HS-27A (cell line): ENCODE results near the gene SPO11.

Experiments used
- DNase-seq: peaks from one replicate; pipeline ENCODE4 v3.0.0-alpha.2; 2012; ENCODE audit warnings: low read depth, missing footprints

SPO11 gene

GRCh38 chr20:57391439-57392301 is 62.1 kb downstream of the SPO11 start:
- no peak for DNase-seq

DNA sequence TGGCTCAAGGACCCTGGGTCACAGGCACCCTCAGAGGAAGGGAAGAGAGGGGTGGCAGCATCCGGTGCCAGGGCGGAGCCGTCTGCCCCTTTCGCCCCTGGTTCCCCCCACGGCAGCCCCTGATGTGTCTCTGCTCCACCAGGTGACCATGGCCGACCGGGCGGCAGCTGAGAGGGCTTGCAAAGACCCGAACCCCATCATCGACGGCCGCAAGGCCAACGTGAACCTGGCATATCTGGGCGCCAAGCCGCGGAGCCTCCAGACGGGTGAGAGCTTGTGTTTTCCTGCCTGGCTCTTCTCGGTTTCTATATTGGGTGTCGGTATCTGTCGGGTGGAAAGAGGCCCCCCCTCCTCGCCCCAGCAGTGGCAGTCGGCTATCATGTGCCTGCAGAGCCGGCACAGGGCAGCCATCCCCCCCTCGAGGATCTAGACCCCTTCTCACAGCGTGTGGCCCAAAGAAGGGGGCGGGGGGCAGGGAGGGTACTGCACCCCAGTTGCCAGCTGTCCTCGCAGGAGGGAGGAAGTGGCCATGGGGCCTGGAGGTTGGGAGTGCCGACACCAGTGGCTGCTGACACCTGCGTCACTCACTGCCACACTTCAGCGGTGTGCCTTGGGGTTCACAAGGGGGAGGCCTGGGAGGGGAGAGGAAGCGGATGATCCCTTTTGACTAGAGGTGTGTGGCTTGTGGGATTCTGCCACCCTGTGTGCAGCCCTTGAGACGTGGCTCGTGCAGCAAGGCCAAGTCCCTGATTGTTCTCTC is 63.1 kb downstream of the SPO11 start:
- DNase-seq, result no peak
